Karpas-422 (cell line): ENCODE measurements around the gene BANP. TPM values are rescaled to one million over a fixed set of nuclear protein-coding genes. Genes with fewer than 3 reads are reported as not detected.
"Not testable (repeated sequence)": the region's sequence is repeated elsewhere in the genome, so short reads cannot be mapped to it uniquely, and the experiment has no call there.

Experiments
- DNase-seq: peaks from one replicate; pipeline ENCODE4 v3.0.0-alpha.2; 2015
- H2AFZ ChIP-seq: fragments of 200-600 bp; sonication (generic); 2 replicates; pipeline ENCODE4 v1.6.1; 2014; ENCODE audit warnings: antibody characterized with exemption, low read length, mixed read lengths
- H3K27ac ChIP-seq: fragments of 200-600 bp; sonication (generic); 2 replicates; pipeline ENCODE4 v1.5.1; 2014; ENCODE audit warnings: mild to moderate bottlenecking, low read length, moderate library complexity
- H3K27me3 ChIP-seq: fragments of 200-600 bp; sonication (generic); 2 replicates; pipeline ENCODE4 v1.6.1; 2014; ENCODE audit warnings: low read length, mixed read lengths
- H3K36me3 ChIP-seq: fragments of 200-600 bp; sonication (generic); 2 replicates; pipeline ENCODE4 v1.6.1; 2014; ENCODE audit warnings: low read length, mixed read lengths; ENCODE audit not compliant: insufficient read depth
- H3K4me1 ChIP-seq: fragments of 200-600 bp; sonication (generic); 2 replicates; pipeline ENCODE4 v1.6.1; 2014; ENCODE audit warnings: mild to moderate bottlenecking, low read length, mixed read lengths
- H3K4me2 ChIP-seq: fragments of 200-600 bp; sonication (generic); 2 replicates; pipeline ENCODE4 v1.6.1; 2014; ENCODE audit warnings: low read length, low read depth, mild to moderate bottlenecking; ENCODE audit not compliant: poor library complexity, severe bottlenecking
- H3K4me3 ChIP-seq: fragments of 200-600 bp; sonication (generic); 2 replicates; pipeline ENCODE4 v1.5.1; 2014; ENCODE audit warnings: mild to moderate bottlenecking, antibody characterized with exemption, low read length, mixed read lengths
- H3K79me2 ChIP-seq: fragments of 200-600 bp; sonication (generic); 2 replicates; pipeline ENCODE4 v1.6.1; 2014; ENCODE audit warnings: mild to moderate bottlenecking, low read length, mixed read lengths
- H3K9ac ChIP-seq: fragments of 200-600 bp; sonication (generic); 2 replicates; pipeline ENCODE4 v1.6.0; 2014; ENCODE audit warnings: low read length
- H3K9me2 ChIP-seq: fragments of 200-600 bp; sonication (generic), shearing (Covaris generic); replicated peaks from 2 replicates; pipeline ENCODE4 v1.6.0; 2014; ENCODE audit warnings: mild to moderate bottlenecking, low read length, moderate library complexity; ENCODE audit not compliant: insufficient read depth
- H3K9me3 ChIP-seq: fragments of 300-700, 200-600 bp; sonication (generic); 2 replicates; pipeline ENCODE4 v1.6.1; 2014; ENCODE audit warnings: low read length, mixed read lengths
- H4K20me1 ChIP-seq: fragments of 200-600 bp; sonication (generic); 2 replicates; pipeline ENCODE4 v1.6.1; 2014; ENCODE audit warnings: mild to moderate bottlenecking, antibody characterized with exemption, low read length, low read depth; ENCODE audit not compliant: insufficient read depth
- total RNA-seq: library from RNA; depleted of rRNA; stranded (reverse); fragments of >200 nt; shearing (Covaris generic); gene quantifications from 2 replicates; pipeline ENCODE4 v1.2.3, GENCODE V29; 2014; ENCODE audit warnings: low replicate concordance

Gene BANP
- total RNA-seq, 1 experiment from 2014 or later = 36.5 TPM

DNA sequence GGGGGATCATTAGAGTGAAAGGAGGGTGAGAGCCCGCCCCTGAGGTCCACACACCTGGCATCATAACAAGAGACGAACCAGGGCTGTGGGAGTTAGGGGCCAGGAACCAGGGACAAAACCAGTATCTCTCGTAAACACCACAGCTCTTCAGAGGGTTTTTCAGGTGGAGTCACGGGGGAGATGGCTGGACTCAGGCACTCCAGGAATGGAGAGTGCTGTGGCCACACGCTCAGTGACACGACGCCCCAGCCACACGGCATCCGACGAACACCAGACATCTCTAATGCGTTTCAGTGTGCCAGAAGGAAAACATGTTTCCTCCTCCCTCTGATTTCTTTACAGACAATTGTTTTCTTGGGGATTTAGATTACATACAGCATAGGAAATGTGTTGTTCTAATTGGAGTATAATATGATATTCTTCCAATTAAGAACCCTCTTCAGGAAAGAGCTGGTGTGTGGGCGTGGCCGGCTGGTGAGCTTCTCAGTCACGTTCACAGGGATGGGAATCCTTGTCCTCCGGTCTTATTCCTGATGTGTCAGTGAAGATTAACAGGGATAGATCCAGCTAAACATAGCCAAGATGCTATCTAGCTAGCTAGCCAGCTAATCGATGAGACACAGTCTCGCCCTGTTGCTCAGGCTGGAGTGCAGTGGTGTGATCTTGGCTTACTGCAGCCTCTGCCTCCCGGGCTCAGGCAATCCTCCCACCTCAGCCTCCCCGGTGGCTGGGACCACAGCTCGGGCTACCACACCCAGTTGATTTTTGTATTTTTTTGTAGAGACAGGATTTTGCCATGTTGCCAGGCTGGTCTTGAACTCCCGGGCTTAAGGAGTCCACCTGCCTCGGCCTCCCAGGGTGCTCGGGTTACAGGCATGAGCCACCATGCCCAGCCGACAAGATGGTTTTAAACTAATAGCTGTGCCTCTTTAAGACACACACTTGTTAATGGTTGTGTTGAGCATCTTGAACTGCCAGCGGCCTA is 98.6 kb downstream of the BANP start:
- Histone ChIP-seq H3K79me2 (no peaks in the 10 kb centered on the region), H3K9me3 (no peaks in the 10 kb centered on the region), H3K4me1 (peaks cover 13% of the 10 kb centered on the region), H3K4me2 (no peak overlapping the region), H2AFZ (no peak overlapping the region), H3K27me3 (no peaks in the 10 kb centered on the region), H4K20me1 (no peaks in the 10 kb centered on the region), H3K9ac (no peak overlapping the region), H3K4me3 (no peak overlapping the region), H3K36me3 (peaks cover 10% of the 10 kb centered on the region; the same call in 1 of the 2 replicates), H3K27ac (no peak overlapping the region), H3K9me2 (no peaks in the 10 kb centered on the region)
- no peak for DNase-seq

- no peak for DNase-seq
- Histone ChIP-seq H2AFZ (no peak overlapping the region), H3K36me3 (peaks cover 10% of the 10 kb centered on the region; the same call in 1 of the 2 replicates), H3K9me2 (no peaks in the 10 kb centered on the region), H3K27me3 (no peaks in the 10 kb centered on the region), H3K9ac (no peak overlapping the region), H3K79me2 (no peaks in the 10 kb centered on the region), H3K9me3 (no peaks in the 10 kb centered on the region), H3K4me1 (peaks cover 1% of the 10 kb centered on the region), H3K27ac (no peak overlapping the region), H4K20me1 (no peaks in the 10 kb centered on the region), H3K4me3 (no peak overlapping the region), H3K4me2 (no peak overlapping the region)
Observed at GRCh38 chr16:88050952-88051660, 99.9 kb downstream of the BANP start.

GRCh38 chr16:88052661-88053060 is 101.4 kb downstream of the BANP start:
- Histone ChIP-seq H3K27me3 (no peaks in the 10 kb centered on the region), H3K36me3 (peaks cover 10% of the 10 kb centered on the region; the same call in 1 of the 2 replicates), H3K79me2 (no peaks in the 10 kb centered on the region), H2AFZ (no peak overlapping the region), H3K9ac (no peak overlapping the region), H3K4me2 (no peak overlapping the region), H3K9me3 (no peaks in the 10 kb centered on the region), H3K4me1 (no peaks in the 10 kb centered on the region), H3K4me3 (no peak overlapping the region), H3K9me2 (no peaks in the 10 kb centered on the region), H3K27ac (no peak overlapping the region), H4K20me1 (no peaks in the 10 kb centered on the region)
- DNase-seq = no peak

GRCh38 chr16:88053479-88053878 is 102.2 kb downstream of the BANP start:
- peaks cover 10% of the 10 kb centered on the region; the same call in 1 of the 2 replicates for H3K36me3 ChIP-seq
- H3K9me2 ChIP-seq, H3K9ac ChIP-seq, H3K4me2 ChIP-seq, H3K9me3 ChIP-seq, H4K20me1 ChIP-seq, H3K27ac ChIP-seq, DNase-seq, H3K27me3 ChIP-seq, H3K79me2 ChIP-seq, H3K4me1 ChIP-seq, H2AFZ ChIP-seq, H3K4me3 ChIP-seq: not testable (repeated sequence)

- no peaks in the 10 kb centered on the region for H3K9me3 ChIP-seq
- peaks cover 10% of the 10 kb centered on the region; the same call in 1 of the 2 replicates for H3K36me3 ChIP-seq
- H3K4me3 ChIP-seq = no peak overlapping the region
- H4K20me1 ChIP-seq = no peaks in the 10 kb centered on the region
- no peaks in the 10 kb centered on the region for H3K79me2 ChIP-seq
- H3K27me3 ChIP-seq = no peaks in the 10 kb centered on the region
- H3K4me2 ChIP-seq = no peak overlapping the region
- no peak overlapping the region for H3K27ac ChIP-seq
- H3K9me2 ChIP-seq = no peaks in the 10 kb centered on the region
- H3K9ac ChIP-seq = no peak overlapping the region
- no peaks in the 10 kb centered on the region for H3K4me1 ChIP-seq
- H2AFZ ChIP-seq = no peak overlapping the region
- DNase-seq = no peak
Observed at GRCh38 chr16:88055356-88055755, 104.1 kb downstream of the BANP start.

- peaks cover 2% of the 10 kb centered on the region; the same call in 1 of the 2 replicates for H4K20me1 ChIP-seq
- no peaks in the 10 kb centered on the region for H3K27me3 ChIP-seq
- no peak overlapping the region for H3K4me2 ChIP-seq
- H3K36me3 ChIP-seq = peaks cover 10% of the 10 kb centered on the region; the same call in 1 of the 2 replicates
- H3K4me1 ChIP-seq = no peaks in the 10 kb centered on the region
- H3K79me2 ChIP-seq = no peaks in the 10 kb centered on the region
- no peak overlapping the region for H2AFZ ChIP-seq
- no peak overlapping the region for H3K4me3 ChIP-seq
- no peaks in the 10 kb centered on the region for H3K9me3 ChIP-seq
- DNase-seq = no peak
- H3K9me2 ChIP-seq = no peaks in the 10 kb centered on the region
- no peak overlapping the region for H3K27ac ChIP-seq
- no peak overlapping the region for H3K9ac ChIP-seq
Observed at GRCh38 chr16:88056212-88056611, 105.0 kb downstream of the BANP start.

DNA sequence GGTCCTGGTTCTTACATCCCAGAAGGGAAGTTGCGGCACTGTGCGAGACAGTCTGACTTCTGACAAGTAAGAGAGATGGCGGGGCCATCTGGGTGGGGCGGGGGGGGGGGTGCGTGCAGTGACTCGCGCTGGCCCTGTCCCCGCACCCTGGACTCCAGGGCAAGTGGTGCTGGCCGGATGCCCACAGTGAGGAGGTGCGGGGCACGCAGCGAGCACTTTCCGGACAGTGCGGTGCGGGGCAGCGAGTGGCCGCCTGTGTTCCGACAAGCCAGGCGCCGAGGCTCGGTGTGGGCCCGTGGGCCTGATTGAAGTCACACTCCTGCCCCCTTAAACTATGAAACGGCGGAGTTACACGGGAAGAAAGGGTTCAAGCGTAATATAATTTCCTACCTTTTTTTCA is 106.4 kb downstream of the BANP start:
- Histone ChIP-seq H3K79me2 (no peaks in the 10 kb centered on the region), H3K9me2 (no peaks in the 10 kb centered on the region), H3K27me3 (no peaks in the 10 kb centered on the region), H2AFZ (no peak overlapping the region), H3K4me3 (no peak overlapping the region), H3K9ac (no peak overlapping the region), H3K4me1 (no peaks in the 10 kb centered on the region), H4K20me1 (peaks cover 4% of the 10 kb centered on the region; the same call in 1 of the 2 replicates), H3K4me2 (no peak overlapping the region), H3K36me3 (0 out of 2 replicates have a peak, but pooled peaks cover 3% of the 10 kb centered on the region), H3K27ac (no peak overlapping the region), H3K9me3 (no peaks in the 10 kb centered on the region)
- DNase-seq = no peak

DNA sequence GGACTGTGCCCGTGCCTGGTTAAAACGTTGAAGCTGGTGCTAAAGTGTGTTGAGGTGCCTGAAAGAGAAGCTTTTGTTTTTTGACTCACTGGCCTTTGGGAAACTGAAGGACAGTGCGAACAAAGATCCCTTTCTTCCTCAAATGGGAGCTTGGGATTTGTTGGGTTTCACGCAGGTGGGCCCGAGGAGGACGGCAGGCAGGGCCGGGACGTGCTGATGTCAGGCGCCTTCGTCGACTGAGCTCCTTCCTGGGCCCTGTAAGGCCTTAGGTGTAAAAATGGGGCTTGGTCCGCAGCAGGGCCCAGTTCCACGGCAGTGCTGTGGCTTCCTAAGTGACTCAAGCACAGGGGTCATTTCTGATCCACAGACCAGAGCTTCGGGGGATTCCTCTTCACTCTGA is 106.9 kb downstream of the BANP start:
- no peak for DNase-seq

More for the DNA sequence above, 106.9 kb downstream of the BANP start:
- Histone ChIP-seq H3K27ac (no peak overlapping the region), H3K9ac (no peak overlapping the region), H3K4me1 (no peaks in the 10 kb centered on the region), H2AFZ (no peak overlapping the region), H3K36me3 (no peaks in the 10 kb centered on the region), H3K79me2 (no peaks in the 10 kb centered on the region), H3K27me3 (no peaks in the 10 kb centered on the region), H3K4me3 (no peak overlapping the region), H4K20me1 (peaks cover 4% of the 10 kb centered on the region; the same call in 1 of the 2 replicates), H3K4me2 (no peak overlapping the region), H3K9me2 (no peaks in the 10 kb centered on the region), H3K9me3 (no peaks in the 10 kb centered on the region)
